Activated CD8-positive, alpha-beta memory T cell treated with anti-CD3 and anti-CD28 coated beads, Interleukin-2, amount 50 U/mL, for 1 hour (primary cell): Measurements from ENCODE around the gene ALAS1.
A peak's percentile ranks its signal among the peaks of the same experiment; 100 is the strongest.

Experiments
- DNase-seq: peaks from one replicate; pipeline ENCODE4 v3.0.0-alpha.2; 2020; ENCODE audit errors: extremely low read depth

Gene ALAS1

GRCh38 chr3:52249683-52250082 is 51.7 kb downstream of the ALAS1 start:
- DNase-seq: no peak

GRCh38 chr3:52250122-52250521 is 52.2 kb downstream of the ALAS1 start:
- no peak for DNase-seq

- peak; percentile 84 for DNase-seq
These were observed 55.6 kb downstream of the ALAS1 start for GRCh38 chr3:52253314-52254304.

GRCh38 chr3:52254608-52255007 is 56.6 kb downstream of the ALAS1 start:
- DNase-seq: no peak

- no peak for DNase-seq
These were observed 58.2 kb downstream of the ALAS1 start for GRCh38 chr3:52256159-52256558.

- DNase-seq: no peak
These were observed 58.7 kb downstream of the ALAS1 start for GRCh38 chr3:52256622-52257021.

GRCh38 chr3:52257911-52258310 is 60.0 kb downstream of the ALAS1 start:
- DNase-seq: no peak

GRCh38 chr3:52259035-52259434 is 61.1 kb downstream of the ALAS1 start:
- DNase-seq: no peak

- no peak for DNase-seq
These were observed 61.5 kb downstream of the ALAS1 start for GRCh38 chr3:52259448-52259847.

- DNase-seq: no peak
These were observed 64.5 kb downstream of the ALAS1 start for GRCh38 chr3:52262447-52262846.
